CD8-positive, alpha-beta memory T cell (primary cell): ENCODE data around the gene HSP90AB1. TPM values are rescaled to one million over a fixed set of nuclear protein-coding genes. Genes with fewer than 3 reads are reported as not detected.

Experiments used
- CTCF ChIA-PET: fragments of 350-600 bp; sonication (Branson Sonifier 250); formaldehyde crosslinking; loops from one replicate; lab custom pipeline; 2021; ENCODE audit warnings: antibody characterized with exemption; lab: Charles Lee
- POLR2A ChIA-PET: fragments of 350-600 bp; sonication (Branson Sonifier 250); formaldehyde crosslinking; loops from one replicate; lab custom pipeline; 2021; ENCODE audit warnings: antibody characterized with exemption; lab: Charles Lee
- DNase-seq, 5 donors: peaks; one replicate each; pipeline versions ENCODE4 v3.0.0 to v3.0.0-alpha.2; 2020 to 2022; ENCODE audit warnings: mixed read lengths in 1 of 5
- H3K27ac ChIP-seq: one replicate; pipeline ENCODE4 v1.7.0; 2013; ENCODE audit warnings: low read depth, mild to moderate bottlenecking, low read length, moderate library complexity
- H3K27me3 ChIP-seq: 2 replicates; pipeline ENCODE4 v1.7.0; 2013; ENCODE audit warnings: low read length, mild to moderate bottlenecking; ENCODE audit not compliant: insufficient read depth, poor library complexity, severe bottlenecking
- H3K36me3 ChIP-seq: 2 replicates; pipeline ENCODE4 v1.7.0; 2013; ENCODE audit warnings: mild to moderate bottlenecking, low read length, moderate library complexity; ENCODE audit not compliant: insufficient read depth
- H3K4me1 ChIP-seq: 2 replicates; pipeline ENCODE4 v1.7.0; 2013; ENCODE audit warnings: mild to moderate bottlenecking, low read length, moderate library complexity; ENCODE audit not compliant: insufficient read depth
- H3K4me3 ChIP-seq: 2 replicates; pipeline ENCODE4 v1.7.0; 2013; ENCODE audit warnings: mild to moderate bottlenecking, low read length
- H3K9me3 ChIP-seq: 2 replicates; pipeline ENCODE4 v1.7.0; 2013; ENCODE audit warnings: mild to moderate bottlenecking, low read length
- H3K27ac Mint-ChIP-seq, 8 donors: one replicate each; pipeline ENCODE4 v1.8.0; 2020 to 2021; ENCODE audit warnings: mixed read lengths in 8 of 8, mild to moderate bottlenecking in 6 of 8, inconsistent platforms in 3 of 8, moderate library complexity in 3 of 8
- H3K27me3 Mint-ChIP-seq, 2 donors: one replicate each; pipeline ENCODE4 v1.8.0; 2020 to 2021; ENCODE audit warnings: mixed read lengths in 2 of 2, mild to moderate bottlenecking in 1 of 2, moderate library complexity in 1 of 2
- H3K36me3 Mint-ChIP-seq, 3 donors: one replicate each; pipeline ENCODE4 v1.8.0; 2020 to 2021; ENCODE audit warnings: mixed read lengths in 3 of 3, inconsistent platforms in 1 of 3, mild to moderate bottlenecking in 1 of 3
- H3K4me1 Mint-ChIP-seq, 3 donors: one replicate each; pipeline ENCODE4 v1.8.0; 2020 to 2021; ENCODE audit warnings: mixed read lengths in 3 of 3, inconsistent platforms in 1 of 3, mild to moderate bottlenecking in 1 of 3
- H3K4me3 Mint-ChIP-seq, 7 donors: one replicate each; pipeline ENCODE4 v1.8.0; 2020 to 2021; ENCODE audit warnings: mixed read lengths in 7 of 7, mild to moderate bottlenecking in 6 of 7, moderate library complexity in 4 of 7, inconsistent platforms in 2 of 7
- H3K9me3 Mint-ChIP-seq, 5 donors: one replicate each; pipeline ENCODE4 v1.8.0; 2020 to 2022; ENCODE audit warnings: mixed read lengths in 5 of 5, mild to moderate bottlenecking in 3 of 5, moderate library complexity in 2 of 5, inconsistent platforms in 1 of 5
- polyA plus RNA-seq: library from polyadenylated mRNA; unstranded; fragments of 300-500 nt; fragmentation: Illumina TruSeq; gene quantifications from one replicate; pipeline ENCODE4 v1.2.3, GENCODE V29; 2021
- total RNA-seq, 2 experiments: library from RNA; stranded (reverse); gene quantifications; one replicate each; pipeline ENCODE4 v1.2.3, GENCODE V29; 2021

The HSP90AB1 gene
- total and polyA plus RNA-seq, 3 experiments from 2014 or later, result 460 to 2,400 (median 2,387) TPM

- Mint-ChIP-seq H3K27me3 (peaks cover 0 to 1% of the 10 kb centered on the region in 2 donors), H3K4me1 (peaks cover 59 to 72% (median 66%) of the 10 kb centered on the region in 3 donors), H3K9me3 (no peaks in the 10 kb centered on the region), H3K27ac (peak overlapping the region in 3 of 8 donors; percentile 47 to 96 (median 54)), H3K4me3 (peak overlapping the region in 1 of 7 donors; percentile 75), H3K36me3 (peaks cover 0 to 60% (median 7%) of the 10 kb centered on the region in 3 donors)
- Histone ChIP-seq H3K9me3 (no peaks in the 10 kb centered on the region), H3K27me3 (no peaks in the 10 kb centered on the region), H3K4me1 (peaks cover 51% of the 10 kb centered on the region), H3K27ac (no peak overlapping the region), H3K4me3 (no peak overlapping the region), H3K36me3 (peaks cover 12% of the 10 kb centered on the region)
- ChIA-PET POLR2A (no interaction called here), CTCF (interaction anchor here (1.2 kb wide), 1 partner anchor 12 kb away, joined by 4 read pairs; the partner anchor contains the start of gene HSP90AB1)
- DNase-seq, result peak in 1 of 5 donors; percentile 46
Observed at GRCh38 chr6:44260011-44260410, 13.1 kb downstream of the HSP90AB1 start.

- Mint-ChIP-seq H3K27me3 (peaks cover 0 to 1% of the 10 kb centered on the region in 2 donors), H3K27ac (peak overlapping the region in 6 of 8 donors; percentile 0 to 96 (median 30)), H3K4me1 (peaks cover 54 to 68% (median 59%) of the 10 kb centered on the region in 3 donors), H3K4me3 (peak overlapping the region in 2 of 7 donors; percentile 6 to 75), H3K9me3 (no peaks in the 10 kb centered on the region), H3K36me3 (peaks cover 0 to 53% (median 7%) of the 10 kb centered on the region in 3 donors)
- H3K27ac ChIP-seq, result no peak overlapping the region
- no peak overlapping the region for H3K4me3 ChIP-seq
- H3K9me3 ChIP-seq, result no peaks in the 10 kb centered on the region
- ChIA-PET CTCF (interaction anchor here (1.2 kb wide), 1 partner anchor 13 kb away, joined by 4 read pairs; the partner anchor contains the start of gene HSP90AB1), POLR2A (interaction anchor here (2.8 kb wide), 1 partner anchor 13 kb away, joined by 21 read pairs; the partner anchor contains the start of gene HSP90AB1)
- H3K36me3 ChIP-seq, result peaks cover 6% of the 10 kb centered on the region
- DNase-seq, result peak in 1 of 5 donors; percentile 4
- H3K27me3 ChIP-seq, result no peaks in the 10 kb centered on the region
- H3K4me1 ChIP-seq, result peaks cover 49% of the 10 kb centered on the region
Observed at GRCh38 chr6:44260451-44261297, 13.8 kb downstream of the HSP90AB1 start.

- Histone ChIP-seq H3K27ac (no peak overlapping the region), H3K4me1 (peaks cover 40% of the 10 kb centered on the region), H3K36me3 (peaks cover 3% of the 10 kb centered on the region), H3K4me3 (no peak overlapping the region), H3K9me3 (no peaks in the 10 kb centered on the region), H3K27me3 (no peaks in the 10 kb centered on the region)
- peak overlapping the region in 3 of 8 donors; percentile 83 to 99 (median 96) for H3K27ac Mint-ChIP-seq
- H3K9me3 Mint-ChIP-seq, result no peaks in the 10 kb centered on the region
- H3K27me3 Mint-ChIP-seq, result peaks cover 0 to 1% of the 10 kb centered on the region in 2 donors
- peak in 1 of 5 donors; percentile 46 for DNase-seq
- peaks cover 0 to 49% (median 7%) of the 10 kb centered on the region in 3 donors for H3K36me3 Mint-ChIP-seq
- H3K4me3 Mint-ChIP-seq, result peak overlapping the region in 1 of 7 donors; percentile 75
- H3K4me1 Mint-ChIP-seq, result peaks cover 49 to 61% (median 53%) of the 10 kb centered on the region in 3 donors
- ChIA-PET CTCF (interaction anchor here (0.7 kb wide), 1 partner anchor 15 kb away, joined by 5 read pairs; the partner anchor contains the start of gene HSP90AB1), POLR2A (interaction anchor here (2.8 kb wide), 1 partner anchor 14 kb away, joined by 21 read pairs; the partner anchor contains the start of gene HSP90AB1)
Observed at GRCh38 chr6:44261581-44261980, 14.7 kb downstream of the HSP90AB1 start.

GRCh38 chr6:44262467-44263353 lies 15.8 kb downstream of the HSP90AB1 start:
- Mint-ChIP-seq H3K36me3 (peaks cover 0 to 47% (median 7%) of the 10 kb centered on the region in 3 donors), H3K27ac (peak overlapping the region; percentile 78 to 99 (median 98)), H3K4me1 (peaks cover 48 to 57% (median 55%) of the 10 kb centered on the region in 3 donors), H3K4me3 (peak overlapping the region; percentile 88 to 96 (median 91)), H3K27me3 (peaks cover 0 to 1% of the 10 kb centered on the region in 2 donors), H3K9me3 (no peaks in the 10 kb centered on the region)
- Histone ChIP-seq H3K27me3 (no peaks in the 10 kb centered on the region), H3K27ac (peak overlapping the region; percentile 93), H3K36me3 (peaks cover 3% of the 10 kb centered on the region), H3K4me3 (peak overlapping the region; percentile 86), H3K9me3 (no peaks in the 10 kb centered on the region), H3K4me1 (peaks cover 35% of the 10 kb centered on the region)
- ChIA-PET POLR2A (interaction anchor here (2.8 kb wide), 1 partner anchor 15 kb away, joined by 21 read pairs; the partner anchor contains the start of gene HSP90AB1), CTCF (interaction anchor here (0.9 to 1.2 kb wide), 3 partner anchors 10 to 25 kb away, joined by 3 to 4 read pairs (median 3); partner anchors contain the start of gene HSP90AB1)
- DNase-seq, result peak in 1 of 5 donors; percentile 45

- no peaks in the 10 kb centered on the region for H3K36me3 ChIP-seq
- H3K4me1 ChIP-seq, result peaks cover 30% of the 10 kb centered on the region
- Mint-ChIP-seq H3K4me3 (peak overlapping the region; percentile 88 to 96 (median 91)), H3K4me1 (peaks cover 44 to 52% (median 47%) of the 10 kb centered on the region in 3 donors), H3K36me3 (peaks cover 0 to 42% (median 5%) of the 10 kb centered on the region in 3 donors), H3K9me3 (no peaks in the 10 kb centered on the region), H3K27me3 (peaks cover under 1 to 5% of the 10 kb centered on the region in 2 donors), H3K27ac (peak overlapping the region; percentile 78 to 99 (median 98))
- H3K27ac ChIP-seq, result peak overlapping the region; percentile 93
- ChIA-PET CTCF (interaction anchor here (0.9 to 5.5 kb wide), 10 partner anchors 8 to 167 kb away, joined by 3 to 53 read pairs (median 4); partner anchors contain the start of genes AARS2, HSP90AB1 and SLC35B2), POLR2A (interaction anchor here (1.5 to 2.8 kb wide), 4 partner anchors 8 to 40 kb away, joined by 4 to 23 read pairs (median 16); partner anchors contain the start of genes HSP90AB1 and SLC29A1)
- peak overlapping the region; percentile 86 for H3K4me3 ChIP-seq
- H3K9me3 ChIP-seq, result no peaks in the 10 kb centered on the region
- peaks cover 5% of the 10 kb centered on the region for H3K27me3 ChIP-seq
- peak in 4 of 5 donors; percentile 32 to 66 (median 56) for DNase-seq
Observed at GRCh38 chr6:44263354-44264100, 16.6 kb downstream of the HSP90AB1 start.

GRCh38 chr6:44264154-44265006 lies 17.5 kb downstream of the HSP90AB1 start:
- Histone ChIP-seq H3K27ac (peak overlapping the region; percentile 93), H3K27me3 (peaks cover 13% of the 10 kb centered on the region), H3K4me1 (peaks cover 30% of the 10 kb centered on the region), H3K36me3 (no peaks in the 10 kb centered on the region), H3K4me3 (peak overlapping the region; percentile 86), H3K9me3 (no peaks in the 10 kb centered on the region)
- peaks cover 42 to 47% (median 45%) of the 10 kb centered on the region in 3 donors for H3K4me1 Mint-ChIP-seq
- ChIA-PET POLR2A (interaction anchor here (1.5 to 2.5 kb wide), 3 partner anchors 9 to 41 kb away, joined by 4 to 23 read pairs (median 10); partner anchors contain the start of genes HSP90AB1 and SLC29A1), CTCF (interaction anchor here (0.7 to 5.5 kb wide), 12 partner anchors 9 to 168 kb away, joined by 3 to 53 read pairs (median 4); partner anchors contain the start of genes AARS2, HSP90AB1 and SLC35B2)
- no peaks in the 10 kb centered on the region for H3K9me3 Mint-ChIP-seq
- H3K4me3 Mint-ChIP-seq, result peak overlapping the region; percentile 88 to 96 (median 91)
- peaks cover 9 to 12% of the 10 kb centered on the region in 2 donors for H3K27me3 Mint-ChIP-seq
- H3K27ac Mint-ChIP-seq, result peak overlapping the region; percentile 78 to 99 (median 98)
- H3K36me3 Mint-ChIP-seq, result peaks cover 0 to 33% (median 5%) of the 10 kb centered on the region in 3 donors
- peak in 4 of 5 donors; percentile 28 to 63 (median 49) for DNase-seq
